ENCODE measurements around the gene OR5K1. TPM values are rescaled to one million over a fixed set of nuclear protein-coding genes. Genes with fewer than 3 reads are reported as not detected.

Gene OR5K1
- total RNA-seq, result not detected

DNA sequence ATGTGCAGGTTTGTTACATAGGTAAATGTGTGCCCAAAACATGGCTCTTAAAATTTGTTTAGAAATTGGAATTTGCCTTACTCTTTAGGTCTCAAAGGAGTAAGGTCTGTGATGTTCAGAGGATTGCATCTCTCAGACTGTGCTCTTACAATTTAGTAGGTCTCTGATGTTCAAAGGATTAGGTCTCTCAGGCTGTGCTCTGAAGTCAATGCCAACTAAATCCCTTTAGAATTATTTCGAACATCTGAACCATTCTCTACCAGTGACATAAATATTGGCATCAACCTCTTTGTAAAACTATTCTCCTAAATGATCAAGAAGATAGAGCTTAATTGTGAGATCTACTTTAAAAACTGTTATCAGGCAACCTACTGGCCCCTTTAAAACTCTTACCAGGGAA is at the start of gene OR5K1:
Gene OR5K1, plus strand, starts transcription at position 301 of the 400 bp plus-strand sequence. CDS start 6,376 bp downstream, outside the sequence.
- Mint-ChIP-seq H3K27ac (no peak within 1 kb of the TSS), H3K4me1 (no peaks in the 10 kb centered on the region), H3K36me3 (ENCODE audit: low read depth) (peaks cover 1% of the 10 kb centered on the region), H3K9me3 (peaks cover 5% of the 10 kb centered on the region), H3K27me3 (peaks cover 20% of the 10 kb centered on the region), H3K4me3 (no peak within 1 kb of the TSS)
- DNase-seq, result no peak
- CTCF ChIA-PET, result no interaction called here
- POLR2A ChIA-PET, result no interaction called here

DNA sequence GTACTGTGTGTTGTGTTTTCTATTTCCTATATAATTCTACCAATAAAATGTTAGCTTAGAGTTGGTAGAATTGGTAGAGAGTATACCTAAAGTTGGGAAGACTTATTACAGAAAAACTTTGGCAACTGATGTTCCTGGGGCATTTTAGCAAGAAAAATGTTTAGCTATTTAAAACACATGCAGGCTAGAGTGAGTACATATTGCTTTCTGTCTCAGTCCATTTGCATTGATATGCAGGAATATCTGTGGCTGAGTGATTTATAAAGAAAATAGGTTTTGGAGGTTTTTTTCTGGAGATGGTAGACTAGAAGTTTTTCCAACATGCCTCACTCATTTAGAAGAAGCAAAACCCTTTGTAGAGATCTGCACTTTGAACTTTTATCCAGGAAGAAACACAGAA is 30.4 kb upstream of the OR5K1 start:
- no peak overlapping the region for H3K27ac Mint-ChIP-seq
- H3K9me3 Mint-ChIP-seq, result peaks cover 20% of the 10 kb centered on the region
- H3K4me3 Mint-ChIP-seq, result no peak overlapping the region
- POLR2A ChIA-PET, result interaction anchor here (0.6 kb wide), 1 partner anchor 42 kb away, joined by 4 read pairs; no protein-coding TSS in a partner anchor
- CTCF ChIA-PET, result no interaction called here
- no peaks in the 10 kb centered on the region for H3K4me1 Mint-ChIP-seq
- no peak for DNase-seq
- H3K27me3 Mint-ChIP-seq, result peaks cover 9% of the 10 kb centered on the region
- H3K36me3 Mint-ChIP-seq (ENCODE audit: low read depth), result peaks cover 5% of the 10 kb centered on the region

DNA sequence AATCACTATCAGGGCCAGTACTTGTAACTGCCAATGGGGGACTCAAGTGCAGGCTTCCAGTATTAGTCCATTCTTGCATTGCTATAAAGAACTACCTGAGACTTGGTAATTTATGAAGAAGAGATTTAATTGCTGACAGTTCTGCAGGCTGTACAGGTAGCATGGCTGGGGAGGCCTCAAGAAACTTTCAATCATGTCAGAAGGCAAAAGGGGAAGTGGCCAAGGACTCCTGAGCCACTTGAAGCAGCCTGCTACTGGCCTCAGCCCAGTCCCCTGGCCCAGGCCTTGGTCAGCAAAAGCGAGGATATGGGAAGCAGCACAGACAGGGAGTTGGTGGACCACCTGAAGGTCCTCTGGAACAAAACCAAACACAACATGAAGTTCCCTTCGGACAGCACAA is 29.2 kb upstream of the OR5K1 start:
- Mint-ChIP-seq H3K4me3 (no peak overlapping the region), H3K4me1 (no peaks in the 10 kb centered on the region), H3K36me3 (ENCODE audit: low read depth) (peaks cover 5% of the 10 kb centered on the region), H3K27ac (no peak overlapping the region), H3K27me3 (peaks cover 11% of the 10 kb centered on the region), H3K9me3 (peaks cover 19% of the 10 kb centered on the region)
- POLR2A ChIA-PET, result no interaction called here
- CTCF ChIA-PET, result no interaction called here
- DNase-seq, result no peak

DNA sequence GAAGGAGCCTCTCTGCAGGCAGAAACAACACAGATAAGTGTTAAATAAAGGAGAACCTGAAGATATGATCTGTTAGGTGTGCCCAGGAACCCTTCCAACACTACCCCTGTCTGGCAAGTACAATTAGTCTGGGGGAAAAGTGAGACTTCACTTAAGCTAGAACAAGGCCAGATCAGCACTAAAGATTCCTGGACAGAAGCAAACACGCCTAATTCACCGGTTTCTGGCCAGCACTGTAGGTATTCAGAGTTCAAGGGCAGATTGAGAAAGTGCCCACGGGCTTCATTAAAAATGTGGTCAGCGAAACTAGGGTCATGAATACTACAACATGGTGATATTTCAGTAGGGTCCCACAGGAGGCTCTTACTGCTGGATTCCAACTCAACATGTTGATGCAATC is 28.6 kb upstream of the OR5K1 start:
- ChIA-PET CTCF (no interaction called here), POLR2A (no interaction called here)
- no peaks in the 10 kb centered on the region for H3K4me1 Mint-ChIP-seq
- H3K27me3 Mint-ChIP-seq, result peaks cover 11% of the 10 kb centered on the region
- DNase-seq, result no peak
- H3K9me3 Mint-ChIP-seq, result peaks cover 13% of the 10 kb centered on the region
- H3K4me3 Mint-ChIP-seq, result no peak overlapping the region
- no peak overlapping the region for H3K27ac Mint-ChIP-seq
- peaks cover 2% of the 10 kb centered on the region for H3K36me3 Mint-ChIP-seq (ENCODE audit: low read depth)

DNA sequence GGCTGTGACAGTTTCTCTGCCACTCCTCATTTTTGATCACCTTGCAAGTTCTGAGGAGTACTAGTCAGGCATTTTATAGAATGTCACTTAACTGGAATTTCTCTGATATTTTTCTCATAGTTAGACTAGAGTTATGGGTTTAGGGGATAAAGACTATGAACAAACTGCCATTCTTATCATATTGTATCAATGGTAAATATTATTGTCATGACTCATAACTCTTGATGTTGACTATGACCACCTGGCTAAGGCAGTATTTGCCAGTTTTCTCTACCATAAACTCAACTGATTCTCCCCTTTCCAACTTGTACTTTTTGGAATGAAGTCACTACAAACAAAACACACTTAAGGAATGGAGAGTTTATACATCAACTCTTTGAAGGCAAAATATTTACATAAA is 22.7 kb upstream of the OR5K1 start:
- H3K27ac Mint-ChIP-seq, result no peak overlapping the region
- ChIA-PET POLR2A (no interaction called here), CTCF (no interaction called here)
- H3K4me1 Mint-ChIP-seq, result no peaks in the 10 kb centered on the region
- H3K36me3 Mint-ChIP-seq (ENCODE audit: low read depth), result no peaks in the 10 kb centered on the region
- H3K9me3 Mint-ChIP-seq, result no peaks in the 10 kb centered on the region
- no peak for DNase-seq
- H3K27me3 Mint-ChIP-seq, result peaks cover 39% of the 10 kb centered on the region
- no peak overlapping the region for H3K4me3 Mint-ChIP-seq

DNA sequence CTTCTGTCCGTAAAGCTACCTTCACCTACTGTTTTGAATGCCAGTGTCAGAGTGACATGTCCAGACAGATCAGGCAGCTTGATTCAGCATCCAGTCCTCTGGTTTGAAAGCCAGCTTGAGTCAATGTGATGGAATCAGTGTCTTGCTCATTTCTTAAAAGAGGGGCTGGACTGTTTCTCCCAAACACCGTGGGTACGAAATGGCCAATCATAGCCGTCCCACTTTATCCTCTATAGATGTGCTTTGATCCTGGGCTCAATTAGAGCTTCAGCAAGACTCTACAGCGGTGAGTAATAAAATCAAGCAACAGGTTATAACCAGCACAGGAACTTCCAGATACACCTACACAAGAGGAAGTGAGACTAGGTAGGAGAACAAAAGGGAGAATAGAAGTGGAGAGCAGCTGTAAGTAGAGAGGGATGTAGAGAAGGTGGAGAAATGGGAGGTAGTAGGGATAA is 17.0 kb upstream of the OR5K1 start:
- POLR2A ChIA-PET, result no interaction called here
- DNase-seq, result no peak
- Mint-ChIP-seq H3K27me3 (peaks cover 42% of the 10 kb centered on the region), H3K27ac (no peak overlapping the region), H3K9me3 (peaks cover 11% of the 10 kb centered on the region), H3K36me3 (ENCODE audit: low read depth) (peaks cover 4% of the 10 kb centered on the region), H3K4me1 (peaks cover 15% of the 10 kb centered on the region), H3K4me3 (no peak overlapping the region)
- CTCF ChIA-PET, result no interaction called here

DNA sequence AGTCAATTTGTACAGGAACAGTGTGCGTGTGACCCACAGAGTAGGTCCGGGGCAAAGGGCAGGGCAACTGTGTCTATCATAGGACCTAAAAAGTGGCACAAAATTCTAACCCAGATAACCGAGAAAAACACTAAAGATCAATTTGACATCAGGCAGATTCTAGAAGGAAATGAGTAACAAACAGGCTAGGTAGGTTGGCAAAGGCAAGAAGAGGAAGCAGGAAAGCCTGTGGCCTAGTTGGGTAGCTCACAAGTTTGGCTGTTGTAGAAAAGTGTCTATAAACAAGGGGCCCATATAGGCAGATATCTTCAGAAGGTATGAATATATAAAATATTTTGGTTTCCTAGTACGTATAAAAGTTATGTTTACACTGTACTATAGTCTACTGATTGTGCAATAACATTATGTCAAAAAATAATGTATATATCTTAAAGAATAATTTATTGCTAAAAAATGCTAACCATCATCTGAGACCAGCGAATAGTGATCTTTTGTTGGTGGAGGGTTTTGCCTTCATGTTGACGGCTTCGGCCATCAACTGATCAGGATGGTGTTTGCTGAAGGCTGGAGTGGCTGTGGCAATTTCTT is 13.3 kb upstream of the OR5K1 start:
- H3K4me3 Mint-ChIP-seq, result no peak overlapping the region
- POLR2A ChIA-PET, result no interaction called here
- peaks cover 4% of the 10 kb centered on the region for H3K36me3 Mint-ChIP-seq (ENCODE audit: low read depth)
- H3K27ac Mint-ChIP-seq, result no peak overlapping the region
- peaks cover 15% of the 10 kb centered on the region for H3K4me1 Mint-ChIP-seq
- DNase-seq, result no peak
- peaks cover 11% of the 10 kb centered on the region for H3K9me3 Mint-ChIP-seq
- H3K27me3 Mint-ChIP-seq, result peaks cover 35% of the 10 kb centered on the region
- CTCF ChIA-PET, result no interaction called here

DNA sequence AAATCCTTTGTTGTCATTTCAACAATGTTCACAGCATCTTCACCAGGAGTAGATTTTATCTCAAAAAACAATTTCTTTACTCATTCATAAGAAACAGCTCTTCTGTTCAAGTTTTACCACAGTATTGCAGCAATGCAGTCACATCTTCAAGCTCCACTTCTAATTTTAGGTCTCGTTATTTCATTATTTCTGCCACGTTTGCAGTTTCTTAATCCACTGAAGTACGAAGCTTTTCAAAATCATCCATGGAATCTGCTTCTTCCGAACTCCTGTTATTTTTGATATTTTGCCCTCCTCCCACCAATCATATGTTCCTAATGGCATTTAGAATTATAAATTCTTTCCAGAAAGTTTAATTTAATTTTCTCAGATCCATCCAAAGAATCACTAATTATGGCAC is 12.6 kb upstream of the OR5K1 start:
- POLR2A ChIA-PET, result no interaction called here
- no peak for DNase-seq
- Mint-ChIP-seq H3K4me3 (no peak overlapping the region), H3K9me3 (peaks cover 11% of the 10 kb centered on the region), H3K36me3 (ENCODE audit: low read depth) (peaks cover 4% of the 10 kb centered on the region), H3K27ac (no peak overlapping the region), H3K4me1 (peaks cover 15% of the 10 kb centered on the region), H3K27me3 (peaks cover 34% of the 10 kb centered on the region)
- CTCF ChIA-PET, result no interaction called here

DNA sequence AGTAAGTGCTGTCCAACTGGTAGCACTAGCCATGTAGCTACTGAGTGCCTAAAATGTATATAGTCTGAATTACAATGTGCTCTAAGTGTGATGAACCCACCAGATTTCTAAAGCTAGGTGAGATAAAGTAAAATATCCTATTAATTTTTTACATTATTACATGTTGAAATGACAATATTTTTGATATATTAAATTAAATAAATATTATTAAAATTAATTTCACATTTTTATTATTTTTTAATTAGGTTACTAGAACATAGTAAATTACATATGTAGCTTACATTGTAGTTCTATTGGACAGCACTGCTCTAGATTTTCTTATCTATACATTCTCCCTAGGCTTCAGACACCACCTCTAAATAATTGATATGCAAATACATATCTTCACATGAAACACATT is 9.2 kb upstream of the OR5K1 start:
- no peak for DNase-seq
- POLR2A ChIA-PET, result no interaction called here
- no peaks in the 10 kb centered on the region for H3K36me3 Mint-ChIP-seq (ENCODE audit: low read depth)

DNA sequence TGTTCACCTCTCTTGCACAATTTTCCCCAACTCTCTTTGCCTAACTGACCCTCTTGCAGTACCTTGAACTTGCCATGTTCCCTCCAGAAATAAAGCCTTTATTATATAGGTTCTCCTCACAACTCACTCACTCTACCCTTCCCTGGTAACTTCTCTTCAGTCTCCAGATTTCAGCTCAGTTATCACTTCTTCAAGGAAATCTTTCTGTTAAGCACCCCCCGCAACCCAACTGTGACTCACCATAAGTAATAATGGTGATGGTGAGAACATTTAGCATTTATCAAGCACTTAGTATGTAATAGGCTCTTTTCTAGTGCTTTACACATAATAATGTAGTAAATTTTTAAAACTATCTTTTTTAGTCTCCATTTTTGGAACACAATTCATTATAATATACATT is 8.1 kb upstream of the OR5K1 start:
- Mint-ChIP-seq H3K27me3 (peaks cover 27% of the 10 kb centered on the region), H3K9me3 (peaks cover 3% of the 10 kb centered on the region), H3K4me3 (no peak overlapping the region), H3K36me3 (ENCODE audit: low read depth) (no peaks in the 10 kb centered on the region), H3K4me1 (peaks cover 1% of the 10 kb centered on the region), H3K27ac (no peak overlapping the region)
- ChIA-PET CTCF (no interaction called here), POLR2A (no interaction called here)
- DNase-seq, result no peak

More for the DNA sequence above, 9.2 kb upstream of the OR5K1 start:
- peaks cover 25% of the 10 kb centered on the region for H3K27me3 Mint-ChIP-seq
- no peak overlapping the region for H3K4me3 Mint-ChIP-seq
- CTCF ChIA-PET, result no interaction called here
- peaks cover 9% of the 10 kb centered on the region for H3K4me1 Mint-ChIP-seq
- no peak overlapping the region for H3K27ac Mint-ChIP-seq
- H3K9me3 Mint-ChIP-seq, result peaks cover 3% of the 10 kb centered on the region

DNA sequence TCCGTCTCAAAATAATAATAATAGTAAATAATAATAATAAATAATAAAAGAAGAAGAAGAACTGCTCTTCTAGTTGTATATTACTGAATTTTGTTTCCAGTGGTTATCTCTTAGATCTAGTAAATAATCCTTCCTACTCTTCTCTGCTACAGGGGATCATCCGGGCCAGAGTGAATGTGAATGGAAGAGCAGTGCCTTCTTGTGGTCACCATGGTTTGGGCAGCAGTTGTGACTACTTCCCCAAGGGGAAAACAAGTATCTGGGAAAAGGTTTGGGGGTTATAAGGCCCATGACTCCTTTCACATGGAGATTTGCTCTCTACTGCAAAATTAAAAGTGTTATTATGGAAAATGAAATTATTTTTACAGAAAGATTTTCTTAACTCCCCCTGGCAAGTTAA is 5.5 kb upstream of the OR5K1 start:
- Mint-ChIP-seq H3K9me3 (peaks cover 3% of the 10 kb centered on the region), H3K36me3 (ENCODE audit: low read depth) (peaks cover 1% of the 10 kb centered on the region), H3K4me1 (no peaks in the 10 kb centered on the region), H3K4me3 (no peak overlapping the region), H3K27ac (no peak overlapping the region), H3K27me3 (peaks cover 34% of the 10 kb centered on the region)
- CTCF ChIA-PET, result interaction anchor here (0.6 kb wide), 1 partner anchor 414 kb away, joined by 4 read pairs; no protein-coding TSS in a partner anchor
- POLR2A ChIA-PET, result no interaction called here
- DNase-seq, result no peak

DNA sequence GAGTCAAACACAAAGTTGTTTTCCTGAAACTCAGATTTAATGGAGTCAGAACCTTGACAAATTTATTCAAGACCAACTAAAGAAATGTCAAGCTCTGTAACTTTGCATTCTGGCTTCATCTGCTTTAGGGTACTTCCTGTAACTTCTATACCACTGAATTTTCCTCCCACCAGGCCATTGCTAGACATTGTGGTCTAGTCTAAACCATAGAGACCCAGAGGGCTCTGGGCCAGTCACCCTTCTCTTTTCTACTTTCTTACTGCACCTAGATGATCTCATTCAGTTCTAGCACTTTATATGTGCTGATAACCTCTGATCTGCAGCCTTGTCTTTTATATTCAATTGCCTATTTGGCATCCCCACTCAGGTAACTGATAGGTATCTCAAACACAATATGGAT is 2.8 kb upstream of the OR5K1 start:
- CTCF ChIA-PET, result no interaction called here
- POLR2A ChIA-PET, result no interaction called here
- peaks cover 5% of the 10 kb centered on the region for H3K9me3 Mint-ChIP-seq
- H3K36me3 Mint-ChIP-seq (ENCODE audit: low read depth), result peaks cover 1% of the 10 kb centered on the region
- peaks cover 25% of the 10 kb centered on the region for H3K27me3 Mint-ChIP-seq
- no peaks in the 10 kb centered on the region for H3K4me1 Mint-ChIP-seq
- no peak overlapping the region for H3K27ac Mint-ChIP-seq
- no peak for DNase-seq
- no peak overlapping the region for H3K4me3 Mint-ChIP-seq

DNA sequence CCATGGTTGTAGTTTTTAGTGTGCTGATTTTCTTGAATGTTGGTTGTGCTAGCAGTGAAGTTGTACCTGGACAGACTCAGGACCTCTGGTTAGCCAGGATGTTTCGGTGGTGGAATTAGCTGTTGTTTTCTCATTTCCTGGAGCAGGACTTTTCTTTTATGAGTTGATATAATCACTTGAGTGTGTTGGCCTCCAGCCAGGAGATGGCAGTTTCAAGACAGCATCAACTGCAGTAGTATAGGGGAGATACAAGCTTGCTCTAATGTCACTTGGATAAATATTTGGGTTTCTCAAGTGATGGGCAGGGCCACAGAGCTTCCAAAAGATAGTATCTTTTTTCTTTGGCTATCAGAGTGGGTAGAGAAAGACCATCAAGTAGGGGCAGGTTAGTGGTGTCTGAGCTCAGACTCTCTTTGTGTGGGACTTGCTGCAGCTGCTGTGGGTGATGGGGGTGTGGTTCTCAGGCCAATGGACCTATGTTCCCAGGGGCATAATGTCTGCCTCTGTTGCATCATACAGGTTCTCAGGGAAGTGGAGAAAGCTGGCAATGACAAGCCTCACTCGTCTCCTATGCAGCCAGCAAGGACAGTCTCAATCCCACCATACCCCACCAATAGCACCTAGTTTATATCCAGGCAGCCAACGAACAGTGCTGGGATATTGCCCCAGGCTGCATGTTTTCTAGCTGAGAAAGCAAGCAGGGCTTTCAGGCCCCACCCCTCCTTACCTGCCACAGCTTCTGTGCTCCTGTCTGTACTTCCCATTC is 19.9 kb downstream of the OR5K1 start:
- Mint-ChIP-seq H3K9me3 (peaks cover 31% of the 10 kb centered on the region), H3K27me3 (peaks cover 35% of the 10 kb centered on the region), H3K4me1 (no peaks in the 10 kb centered on the region), H3K36me3 (ENCODE audit: low read depth) (peaks cover 14% of the 10 kb centered on the region), H3K4me3 (no peak overlapping the region), H3K27ac (no peak overlapping the region)
- CTCF ChIA-PET, result no interaction called here
- DNase-seq, result no peak
- POLR2A ChIA-PET, result no interaction called here

DNA sequence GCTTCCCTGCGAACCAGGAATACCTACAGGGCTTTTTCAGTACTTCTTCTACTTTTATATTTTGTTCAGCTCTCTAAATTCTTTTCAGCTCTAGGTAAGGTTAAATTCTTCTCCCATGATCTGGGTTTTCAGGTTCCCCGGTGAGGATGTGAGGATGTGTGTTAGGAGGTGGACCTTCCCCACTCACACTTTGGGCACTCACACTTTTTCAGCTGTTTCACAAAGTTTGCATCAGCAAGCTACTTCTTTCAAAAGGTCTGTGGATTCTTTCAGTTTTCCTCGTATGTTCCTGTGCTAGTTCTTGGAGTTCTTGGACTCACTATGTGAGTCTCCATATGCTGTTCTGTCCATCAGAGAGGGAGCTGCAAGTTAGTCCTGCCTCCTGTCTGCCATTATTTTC is 20.6 kb downstream of the OR5K1 start:
- POLR2A ChIA-PET, result no interaction called here
- no peak for DNase-seq
- peaks cover 38% of the 10 kb centered on the region for H3K9me3 Mint-ChIP-seq
- H3K4me3 Mint-ChIP-seq, result no peak overlapping the region
- H3K27me3 Mint-ChIP-seq, result peaks cover 39% of the 10 kb centered on the region
- H3K36me3 Mint-ChIP-seq (ENCODE audit: low read depth), result peaks cover 16% of the 10 kb centered on the region
- no peaks in the 10 kb centered on the region for H3K4me1 Mint-ChIP-seq
- CTCF ChIA-PET, result interaction anchor here (1.3 kb wide), 1 partner anchor 17 kb away, joined by 3 read pairs; no protein-coding TSS in a partner anchor
- no peak overlapping the region for H3K27ac Mint-ChIP-seq
